RWPE1 (cell line): Measurements from ENCODE around the gene BIN2.
A peak's percentile ranks its signal among the peaks of the same experiment; 100 is the strongest.
"Not testable (repeated sequence)": the region's sequence is repeated elsewhere in the genome, so short reads cannot be mapped to it uniquely, and the experiment has no call there.

Source experiments
- CTCF ChIA-PET: fragments of 350-600 bp; sonication (Branson Sonifier 250); formaldehyde crosslinking; extraction: SDS; loops from one replicate; lab custom pipeline; 2021; lab: Yijun Ruan, JAX
- POLR2A ChIA-PET: fragments of 400-600 bp; formaldehyde crosslinking; extraction: SDS; loops from one replicate; lab custom pipeline; 2020; ENCODE audit warnings: antibody characterized with exemption; ENCODE audit not compliant: low non-redundant PET; lab: Yijun Ruan, JAX
- DNase-seq: peaks from one replicate; pipeline ENCODE4 v3.0.0; 2012; ENCODE audit warnings: low spot score
- H3K27ac ChIP-seq: fragments of 450-650 bp; 2 replicates; pipeline ENCODE4 v1.5.1; 2017
- TF ChIP-seq, protein P1 (sequence below): fragments of 450-650 bp; conservative IDR thresholded peaks from 2 replicates; pipeline ENCODE4 v1.5.1; 2017; ENCODE audit warnings: low read depth, mild to moderate bottlenecking

Gene BIN2

DNA sequence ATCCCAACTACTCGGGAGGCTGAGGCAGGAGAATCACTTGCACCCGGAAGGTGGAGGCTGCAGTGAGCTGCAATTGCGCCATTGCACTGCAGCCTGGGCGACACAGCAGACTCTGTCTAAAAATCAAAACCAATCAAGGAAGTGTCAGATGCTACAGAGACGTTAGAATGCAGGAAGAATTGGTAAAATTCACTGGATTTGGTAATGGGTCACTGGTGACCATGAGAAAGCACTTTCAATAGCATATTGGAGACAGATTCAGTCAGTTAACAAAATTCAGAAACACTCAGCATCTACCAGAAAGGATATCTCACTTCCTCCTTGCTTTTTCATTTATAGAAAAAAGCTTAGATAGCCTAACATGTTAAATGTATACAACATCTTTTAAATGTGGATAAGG, 17.5 kb downstream of the BIN2 start:
- TF ChIP-seq, protein P1, sequence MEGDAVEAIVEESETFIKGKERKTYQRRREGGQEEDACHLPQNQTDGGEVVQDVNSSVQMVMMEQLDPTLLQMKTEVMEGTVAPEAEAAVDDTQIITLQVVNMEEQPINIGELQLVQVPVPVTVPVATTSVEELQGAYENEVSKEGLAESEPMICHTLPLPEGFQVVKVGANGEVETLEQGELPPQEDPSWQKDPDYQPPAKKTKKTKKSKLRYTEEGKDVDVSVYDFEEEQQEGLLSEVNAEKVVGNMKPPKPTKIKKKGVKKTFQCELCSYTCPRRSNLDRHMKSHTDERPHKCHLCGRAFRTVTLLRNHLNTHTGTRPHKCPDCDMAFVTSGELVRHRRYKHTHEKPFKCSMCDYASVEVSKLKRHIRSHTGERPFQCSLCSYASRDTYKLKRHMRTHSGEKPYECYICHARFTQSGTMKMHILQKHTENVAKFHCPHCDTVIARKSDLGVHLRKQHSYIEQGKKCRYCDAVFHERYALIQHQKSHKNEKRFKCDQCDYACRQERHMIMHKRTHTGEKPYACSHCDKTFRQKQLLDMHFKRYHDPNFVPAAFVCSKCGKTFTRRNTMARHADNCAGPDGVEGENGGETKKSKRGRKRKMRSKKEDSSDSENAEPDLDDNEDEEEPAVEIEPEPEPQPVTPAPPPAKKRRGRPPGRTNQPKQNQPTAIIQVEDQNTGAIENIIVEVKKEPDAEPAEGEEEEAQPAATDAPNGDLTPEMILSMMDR: no peak
- ChIA-PET CTCF (no interaction called here), POLR2A (no interaction called here)
- H3K27ac ChIP-seq: no peak overlapping the region
- DNase-seq: no peak

DNA sequence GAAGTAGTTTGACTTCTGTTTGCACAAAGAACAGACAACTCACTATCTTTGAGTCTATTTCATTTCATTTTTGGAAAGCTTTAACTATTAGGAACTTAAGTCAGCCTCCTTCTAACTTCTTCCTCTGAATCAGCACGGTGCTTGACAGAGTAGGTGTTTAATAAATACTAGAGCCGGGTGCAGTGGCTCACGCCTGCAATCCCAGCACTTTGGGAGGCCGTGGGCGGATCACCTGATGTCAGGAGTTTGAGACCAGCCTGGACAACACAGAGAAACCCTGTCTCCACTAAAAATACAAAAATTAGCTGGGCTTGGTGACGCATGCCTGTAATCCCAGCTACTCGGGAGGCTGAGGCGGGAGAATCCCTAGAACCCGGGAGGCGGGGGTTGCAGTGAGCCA, 23.2 kb downstream of the BIN2 start:
- DNase-seq, H3K27ac ChIP-seq, POLR2A ChIA-PET: not testable (repeated sequence)
- CTCF ChIA-PET: interaction anchor here (1.0 kb wide), 1 partner anchor 68 kb away, joined by 3 read pairs; no protein-coding TSS in a partner anchor

DNA sequence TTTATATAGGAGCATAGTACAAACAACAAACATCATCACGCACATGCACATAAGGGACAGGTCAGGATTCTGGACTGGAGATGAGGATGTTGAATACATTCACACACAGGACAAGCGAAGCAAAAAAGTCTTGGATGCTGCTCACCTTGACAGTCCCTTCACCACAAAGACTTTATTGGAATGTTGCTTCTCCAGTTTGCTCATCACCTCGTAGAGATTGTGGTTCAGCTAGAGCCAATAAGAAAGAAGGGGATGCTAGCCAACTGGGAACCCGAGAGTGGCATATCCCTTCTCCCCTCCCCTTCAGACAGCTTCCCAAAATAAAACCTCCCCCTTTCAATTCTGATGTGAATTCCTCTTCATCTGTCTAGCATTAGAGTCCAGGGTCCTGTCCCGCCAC, 28.3 kb downstream of the BIN2 start:
- ChIA-PET CTCF (no interaction called here), POLR2A (no interaction called here)
- TF ChIP-seq, protein P1: no peak

DNA sequence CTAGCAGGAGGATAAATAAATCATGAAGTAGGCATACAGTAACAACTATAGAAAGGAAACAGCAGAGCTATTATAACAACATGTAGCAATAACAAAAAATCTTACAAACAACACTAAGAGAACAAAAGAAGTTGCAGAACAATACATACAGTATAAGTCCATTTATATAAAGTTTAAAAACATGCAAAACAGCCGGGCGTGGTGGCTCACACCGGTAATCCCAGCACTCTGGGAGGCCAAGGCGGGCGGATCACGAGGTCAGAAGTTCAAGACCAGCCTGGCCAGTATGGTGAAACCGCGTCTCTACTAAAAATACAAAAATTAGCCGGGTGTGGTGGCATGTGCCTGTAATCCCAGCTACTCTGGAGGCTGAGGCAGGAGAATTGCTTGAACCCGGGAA, 29.9 kb downstream of the BIN2 start:
- CTCF ChIA-PET, DNase-seq, H3K27ac ChIP-seq: not testable (repeated sequence)
- POLR2A ChIA-PET: interaction anchor here (0.6 kb wide), 1 partner anchor 8 kb away, joined by 3 read pairs; no protein-coding TSS in a partner anchor

More for the DNA sequence above, 28.3 kb downstream of the BIN2 start:
- H3K27ac ChIP-seq: no peak overlapping the region
- DNase-seq: peak; percentile 19

DNA sequence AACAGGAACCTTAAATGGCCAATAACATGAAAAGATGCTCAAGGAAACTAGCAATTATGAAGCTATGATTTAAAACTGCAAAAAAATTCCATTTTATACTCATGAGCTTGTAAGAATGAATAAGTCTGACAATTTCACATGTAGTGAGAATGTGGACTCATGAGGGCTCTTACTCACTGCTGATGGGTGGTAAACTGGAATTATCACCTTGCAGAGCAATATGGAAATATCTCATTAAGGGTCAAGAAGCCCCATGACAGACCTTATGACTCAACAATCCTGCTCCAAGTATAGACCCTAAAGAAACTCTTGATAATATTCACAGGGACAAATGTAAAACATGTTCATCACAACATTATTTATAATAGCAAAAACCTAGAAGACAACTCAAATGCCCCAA, 30.3 kb downstream of the BIN2 start:
- no peak for DNase-seq
- ChIA-PET POLR2A (interaction anchor here (0.6 kb wide), 1 partner anchor 8 kb away, joined by 3 read pairs; no protein-coding TSS in a partner anchor), CTCF (no interaction called here)
- no peak overlapping the region for H3K27ac ChIP-seq
- TF ChIP-seq, protein P1: no peak

DNA sequence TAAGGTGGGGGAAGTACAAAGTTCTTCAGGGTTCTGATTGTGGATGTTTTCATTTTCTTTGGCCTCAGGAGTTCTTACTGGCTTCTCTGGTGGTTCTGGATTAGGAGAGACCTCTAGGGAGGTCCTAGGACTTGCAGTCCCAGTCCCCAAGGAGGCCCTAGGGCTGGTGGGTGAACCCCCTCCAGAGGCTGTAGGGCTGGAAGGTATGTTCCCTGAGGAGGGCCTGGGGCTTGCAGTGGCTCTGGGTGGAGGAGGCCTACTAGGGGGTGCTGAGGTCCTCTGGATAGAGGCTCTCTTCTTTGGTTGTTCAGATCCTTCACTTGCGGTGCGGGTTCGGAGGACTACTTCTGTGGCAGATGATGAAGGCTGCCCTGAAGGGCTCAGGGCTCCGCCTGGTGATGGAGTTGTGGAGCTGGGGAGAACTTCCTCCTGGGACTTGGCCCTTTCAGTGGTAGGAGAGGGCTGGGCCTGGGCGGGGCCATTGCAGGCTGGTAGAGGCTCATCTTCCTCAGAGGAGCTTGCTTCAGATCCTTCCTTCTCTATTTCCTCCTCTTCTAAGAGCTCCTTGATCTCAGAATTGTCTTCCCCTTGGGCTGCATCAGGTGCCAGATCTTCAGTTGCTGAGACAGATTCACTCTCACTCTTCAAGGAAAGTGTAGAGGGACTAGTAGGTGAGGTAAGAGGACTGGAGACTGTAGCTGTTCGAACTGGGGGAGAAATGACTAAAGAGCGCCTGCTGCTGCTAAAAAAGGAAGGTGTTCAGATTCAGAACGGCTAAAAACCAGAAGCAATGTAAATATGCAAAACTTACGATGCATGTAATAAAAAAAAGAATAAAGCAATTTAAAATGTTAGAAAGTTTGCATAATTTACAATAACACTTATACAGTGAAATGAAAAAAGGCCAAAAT, 32.1 kb downstream of the BIN2 start:
- POLR2A ChIA-PET, DNase-seq, H3K27ac ChIP-seq: not testable (repeated sequence)
- CTCF ChIA-PET: interaction anchor here (0.5 kb wide), 1 partner anchor 524 kb away, joined by 4 read pairs; no protein-coding TSS in a partner anchor

DNA sequence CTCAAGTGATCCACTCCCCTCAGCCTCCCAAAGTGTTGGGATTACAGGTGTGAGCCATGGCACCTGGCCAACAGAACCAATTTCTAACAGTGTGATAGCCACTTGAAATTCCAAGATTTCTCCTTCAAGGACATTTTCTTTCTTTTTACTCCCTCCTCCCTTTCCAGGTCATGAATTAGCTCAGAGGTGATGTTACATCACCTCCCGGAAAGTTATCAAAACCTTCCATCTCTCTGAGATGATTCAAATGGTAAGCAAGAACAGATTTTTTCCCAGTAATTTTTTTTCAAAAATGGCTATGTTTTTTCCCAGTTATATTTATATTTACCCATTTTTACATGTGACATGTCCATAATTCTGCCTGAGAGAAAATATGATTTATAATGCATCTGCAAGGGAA, 38.1 kb downstream of the BIN2 start:
- no peak for DNase-seq
- TF ChIP-seq, protein P1: no peak
- CTCF ChIA-PET: no interaction called here
- H3K27ac ChIP-seq: no peak overlapping the region
- POLR2A ChIA-PET: no interaction called here
